Measurements from ENCODE around the gene ADORA1. TPM values are rescaled to one million over a fixed set of nuclear protein-coding genes. Genes with fewer than 3 reads are reported as not detected.

The ADORA1 gene
- polyA plus RNA-seq, 3 donors = 0.13 to 1.1 TPM; not detected in 1

DNA sequence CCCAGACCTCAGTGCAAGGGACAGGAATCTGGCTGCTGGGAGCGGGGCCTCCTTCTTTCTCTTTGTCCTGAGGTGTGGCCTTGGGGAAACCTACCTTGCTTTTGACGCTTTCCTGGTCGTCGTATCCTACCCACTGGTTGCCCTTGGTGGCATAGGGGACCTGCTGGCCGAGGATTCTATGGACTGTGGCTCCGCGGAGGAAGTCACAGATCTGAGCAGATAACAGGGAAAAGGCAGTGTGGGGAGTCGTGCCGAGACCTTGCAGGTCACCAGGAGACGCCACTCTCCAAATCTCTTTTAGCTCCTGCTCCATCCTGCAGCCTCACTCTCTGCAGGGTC, 52.1 kb downstream of the ADORA1 start:
- no peaks in the 10 kb centered on the region for H3K36me3 ChIP-seq (replicated peaks in 1 of 2; ENCODE audit: control insufficient read depth in 1 of 2, insufficient read depth in 2 of 2, low read length in 2 of 2)
- Mint-ChIP-seq H3K27ac (no peak overlapping the region), H3K4me3 (peak overlapping the region in 1 of 2 donors; percentile 7), H3K27me3 (ENCODE audit: low read depth in 3 of 3) (peaks cover 0 to 12% (median 8%) of the 10 kb centered on the region in 3 donors), H3K9me3 (no peaks in the 10 kb centered on the region), H3K36me3 (no peaks in the 10 kb centered on the region), H3K4me1 (peaks cover 51% of the 10 kb centered on the region)
- H4K20me1 ChIP-seq (ENCODE audit: insufficient read depth, low read length) = no peaks in the 10 kb centered on the region
- H3K4me1 ChIP-seq (ENCODE audit: control insufficient read depth in 1 of 2, insufficient read depth in 2 of 2, low read length in 2 of 2) = peaks cover 35 to 42% of the 10 kb centered on the region in 2 donors
- no peak for TF ChIP-seq CTCF (IDR thresholded peaks at IDR 0.05)
- no peak for DNase-seq
- H3K9ac ChIP-seq (ENCODE audit: insufficient read depth, low read length, poor library complexity, severe bottlenecking) = no peak overlapping the region
- H3K9me3 ChIP-seq (replicated peaks in 1 of 2; ENCODE audit: control insufficient read depth in 1 of 2, insufficient read depth in 1 of 2, low read length in 2 of 2) = no peaks in the 10 kb centered on the region
- H3K79me2 ChIP-seq (ENCODE audit: insufficient read depth, low read length) = no peaks in the 10 kb centered on the region
- H3K27me3 ChIP-seq (ENCODE audit: control insufficient read depth in 2 of 2, insufficient read depth in 2 of 2, low read length in 2 of 2) = no peaks in the 10 kb centered on the region
- no peak overlapping the region for H3K4me3 ChIP-seq (replicated peaks in 1 of 3; ENCODE audit: low read depth in 2 of 3, low read length in 3 of 3)
- no peak overlapping the region for H2AFZ ChIP-seq (ENCODE audit: insufficient read depth, low read depth, low read length, poor library complexity, severe bottlenecking)
- H3K4me2 ChIP-seq (replicated peaks; ENCODE audit: extremely low read depth, low read length, poor library complexity, severe bottlenecking) = no peak overlapping the region
- intact Hi-C loops (cut with micrococcal nuclease) = loop anchor here in 1 of 2 donors (5.0 kb wide), 2 partner anchors 38 to 52 kb away; partner anchors contain the start of gene ADORA1
- WGBS (ENCODE audit: insufficient coverage) = 94% methylated on average over 6 of the region's 10 CpGs
- H3K27ac ChIP-seq (ENCODE audit: low read depth in 1 of 2, low read length in 2 of 2) = no peak overlapping the region

DNA sequence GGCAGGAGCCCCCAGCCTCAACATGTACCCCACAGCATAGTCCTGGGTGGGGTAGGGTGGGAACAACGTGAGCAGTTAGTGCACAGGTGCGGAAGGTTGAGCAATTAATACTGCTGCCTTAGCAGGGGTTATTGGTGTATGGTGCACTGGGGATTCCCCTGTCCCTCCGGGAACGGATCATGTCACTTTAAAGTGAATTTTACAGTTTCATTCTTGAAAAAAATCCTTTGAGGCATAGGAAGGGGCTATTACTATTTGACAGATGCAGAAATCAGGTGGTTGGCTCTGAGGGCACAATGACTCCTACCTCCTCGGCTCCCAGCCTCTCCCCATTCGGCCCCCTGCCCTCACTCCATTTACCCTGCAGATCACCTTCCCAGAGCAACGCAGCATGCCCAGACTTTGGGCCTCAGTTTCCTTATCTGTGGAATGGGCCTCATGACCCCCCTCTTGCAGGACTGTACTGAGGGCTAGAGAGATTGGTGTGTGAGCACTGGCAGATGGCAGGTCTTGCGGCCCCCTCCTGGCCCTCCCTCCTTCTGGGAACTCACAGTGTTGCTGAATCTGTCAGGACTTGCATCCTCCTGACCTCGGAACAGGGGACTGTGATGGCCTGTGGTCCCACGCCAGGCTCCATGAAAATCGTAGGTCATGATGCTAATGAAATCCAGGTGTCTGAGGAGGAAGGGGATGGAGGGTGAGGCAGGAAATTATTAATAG, 53.2 kb downstream of the ADORA1 start:
- no peaks in the 10 kb centered on the region for H3K27me3 ChIP-seq (ENCODE audit: control insufficient read depth in 2 of 2, insufficient read depth in 2 of 2, low read length in 2 of 2)
- H4K20me1 ChIP-seq (ENCODE audit: insufficient read depth, low read length) = no peaks in the 10 kb centered on the region
- H3K4me3 ChIP-seq (replicated peaks in 1 of 3; ENCODE audit: low read depth in 2 of 3, low read length in 3 of 3) = no peak overlapping the region
- H2AFZ ChIP-seq (ENCODE audit: insufficient read depth, low read depth, low read length, poor library complexity, severe bottlenecking) = no peak overlapping the region
- no peak overlapping the region for H3K9ac ChIP-seq (ENCODE audit: insufficient read depth, low read length, poor library complexity, severe bottlenecking)
- no peaks in the 10 kb centered on the region for H3K79me2 ChIP-seq (ENCODE audit: insufficient read depth, low read length)
- no peaks in the 10 kb centered on the region for H3K36me3 Mint-ChIP-seq
- no peaks in the 10 kb centered on the region for H3K36me3 ChIP-seq (replicated peaks in 1 of 2; ENCODE audit: control insufficient read depth in 1 of 2, insufficient read depth in 2 of 2, low read length in 2 of 2)
- no peak overlapping the region for H3K27ac ChIP-seq (ENCODE audit: low read depth in 1 of 2, low read length in 2 of 2)
- peaks cover 40% of the 10 kb centered on the region for H3K4me1 Mint-ChIP-seq
- TF ChIP-seq CTCF (IDR thresholded peaks at IDR 0.05) = no peak
- peaks cover 24 to 31% of the 10 kb centered on the region in 2 donors for H3K4me1 ChIP-seq (ENCODE audit: control insufficient read depth in 1 of 2, insufficient read depth in 2 of 2, low read length in 2 of 2)
- no peak overlapping the region for H3K27ac Mint-ChIP-seq
- H3K27me3 Mint-ChIP-seq (ENCODE audit: low read depth in 3 of 3) = peaks cover 0 to 13% (median 12%) of the 10 kb centered on the region in 3 donors
- H3K9me3 ChIP-seq (replicated peaks in 1 of 2; ENCODE audit: control insufficient read depth in 1 of 2, insufficient read depth in 1 of 2, low read length in 2 of 2) = no peaks in the 10 kb centered on the region
- H3K9me3 Mint-ChIP-seq = no peaks in the 10 kb centered on the region
- no peak overlapping the region for H3K4me3 Mint-ChIP-seq
- no peak for DNase-seq
- intact Hi-C loops (cut with micrococcal nuclease) = no loop called here
- H3K4me2 ChIP-seq (replicated peaks; ENCODE audit: extremely low read depth, low read length, poor library complexity, severe bottlenecking) = no peak overlapping the region
- WGBS (ENCODE audit: insufficient coverage) = 90% methylated on average over 6 of the region's 11 CpGs

Data from CD14-positive monocyte (primary cell).